Measurements from ENCODE around the gene EXOC6B.

- TF ChIP-seq, protein P1, sequence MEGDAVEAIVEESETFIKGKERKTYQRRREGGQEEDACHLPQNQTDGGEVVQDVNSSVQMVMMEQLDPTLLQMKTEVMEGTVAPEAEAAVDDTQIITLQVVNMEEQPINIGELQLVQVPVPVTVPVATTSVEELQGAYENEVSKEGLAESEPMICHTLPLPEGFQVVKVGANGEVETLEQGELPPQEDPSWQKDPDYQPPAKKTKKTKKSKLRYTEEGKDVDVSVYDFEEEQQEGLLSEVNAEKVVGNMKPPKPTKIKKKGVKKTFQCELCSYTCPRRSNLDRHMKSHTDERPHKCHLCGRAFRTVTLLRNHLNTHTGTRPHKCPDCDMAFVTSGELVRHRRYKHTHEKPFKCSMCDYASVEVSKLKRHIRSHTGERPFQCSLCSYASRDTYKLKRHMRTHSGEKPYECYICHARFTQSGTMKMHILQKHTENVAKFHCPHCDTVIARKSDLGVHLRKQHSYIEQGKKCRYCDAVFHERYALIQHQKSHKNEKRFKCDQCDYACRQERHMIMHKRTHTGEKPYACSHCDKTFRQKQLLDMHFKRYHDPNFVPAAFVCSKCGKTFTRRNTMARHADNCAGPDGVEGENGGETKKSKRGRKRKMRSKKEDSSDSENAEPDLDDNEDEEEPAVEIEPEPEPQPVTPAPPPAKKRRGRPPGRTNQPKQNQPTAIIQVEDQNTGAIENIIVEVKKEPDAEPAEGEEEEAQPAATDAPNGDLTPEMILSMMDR (IDR thresholded peaks at IDR 0.05): no peak
- no peak for TF ChIP-seq POLR2A (IDR thresholded peaks at IDR 0.05)
Measured at GRCh38 chr2:72162574-72162973, 663.3 kb downstream of the EXOC6B start.
